LNCaP clone FGC (cell line): Measurements from ENCODE around the gene MAST3.
A peak's percentile ranks its signal among the peaks of the same experiment; 100 is the strongest.

Experiments used
- DNase-seq: peaks from one replicate; pipeline ENCODE4 v3.0.0-alpha.2; 2011; ENCODE audit warnings: low read depth
- H3K4me3 ChIP-seq: 2 replicates; pipeline ENCODE4 v1.5.1; 2011; ENCODE audit warnings: mild to moderate bottlenecking, low read depth, low read length, control low read depth
- CTCF ChIP-seq: IDR thresholded peaks from 2 replicates; pipeline ENCODE4 v1.5.1; 2012; ENCODE audit warnings: mild to moderate bottlenecking; ENCODE audit not compliant: control insufficient read depth, insufficient read depth; ENCODE audit errors: extremely low read depth

The MAST3 gene

DNA sequence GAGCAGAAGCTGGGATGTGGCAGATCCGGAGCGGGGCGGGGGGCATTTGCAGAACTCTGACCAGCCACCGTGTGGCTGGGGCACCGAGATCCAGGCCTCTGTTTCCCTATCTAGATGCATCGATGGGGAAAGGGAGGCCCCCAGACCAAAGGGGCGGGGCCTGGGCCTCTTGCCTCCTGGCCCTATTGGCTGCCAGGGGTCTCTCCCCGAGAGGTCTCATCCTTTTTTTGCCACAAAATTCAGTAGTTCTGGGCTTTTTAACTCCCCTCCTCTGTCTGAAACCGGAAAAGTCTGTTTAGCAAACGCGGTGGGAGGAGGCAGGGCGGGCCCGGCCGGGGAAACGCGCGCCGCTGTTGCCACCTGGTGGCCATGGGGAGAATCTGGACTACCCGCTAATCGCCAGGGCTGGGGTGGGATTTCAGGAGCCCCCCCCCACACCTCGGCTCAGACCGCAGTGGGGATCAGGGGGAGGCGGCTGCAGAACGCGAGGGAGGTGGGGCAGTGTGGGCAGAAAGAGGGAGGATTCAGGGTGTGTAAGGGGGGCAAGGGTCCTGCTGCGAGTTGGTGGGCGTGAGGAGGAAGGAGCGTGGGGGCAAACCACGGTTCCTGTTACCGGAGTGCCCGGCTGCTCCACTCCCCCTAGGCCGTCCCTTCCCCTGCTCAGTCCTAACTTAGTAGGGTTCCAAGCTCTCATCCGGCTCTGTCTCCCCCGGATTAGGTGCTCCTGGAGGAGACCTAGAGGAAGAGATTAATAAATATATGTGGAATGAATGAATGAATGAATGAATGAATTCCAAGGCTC lies 39.2 kb upstream of the MAST3 start:
- H3K4me3 ChIP-seq: no peak overlapping the region
- peak; percentile 81 for TF ChIP-seq CTCF
- no peak for DNase-seq

DNA sequence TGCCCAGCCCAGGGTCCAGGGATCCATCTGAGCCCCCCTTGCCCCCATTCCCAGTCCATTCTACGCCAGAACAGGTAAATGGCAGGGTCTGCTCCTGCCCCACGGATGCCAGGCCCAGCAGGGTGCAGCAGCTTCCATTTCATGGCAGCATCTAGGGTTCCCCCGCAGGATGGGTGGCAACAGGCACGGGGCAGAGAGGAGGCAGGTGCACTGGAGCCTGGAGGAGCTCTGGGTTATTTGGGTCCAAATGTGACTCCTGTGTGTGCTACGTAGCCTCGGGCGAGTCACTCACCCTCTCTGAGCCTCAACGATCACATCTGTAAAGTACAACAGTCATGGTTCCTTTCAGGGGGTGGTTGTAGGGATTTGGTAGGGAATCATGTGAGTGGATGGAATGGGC lies 38.3 kb upstream of the MAST3 start:
- H3K4me3 ChIP-seq: no peak overlapping the region
- TF ChIP-seq CTCF: no peak
- no peak for DNase-seq

DNA sequence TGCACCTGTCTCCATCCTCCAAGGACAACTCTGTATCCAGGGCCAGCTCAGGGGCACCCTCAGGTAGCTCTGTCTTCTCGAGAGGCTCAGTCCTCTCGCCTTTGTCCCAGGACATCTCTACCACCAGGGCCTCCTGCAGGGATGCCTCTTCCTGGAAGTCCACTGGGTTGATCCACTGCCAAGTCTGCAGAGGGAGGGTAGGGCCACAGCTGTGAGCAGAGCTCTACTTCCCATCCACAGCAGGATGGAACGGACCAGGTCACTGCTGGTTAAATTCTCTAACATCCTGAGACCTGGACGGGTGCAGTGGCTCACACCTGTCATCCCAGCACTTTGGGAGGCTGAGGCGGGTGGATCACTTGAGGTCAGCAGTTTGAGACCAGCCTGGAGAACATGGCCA lies 37.7 kb upstream of the MAST3 start:
- H3K4me3 ChIP-seq: no peak overlapping the region
- DNase-seq: no peak
- no peak for TF ChIP-seq CTCF

DNA sequence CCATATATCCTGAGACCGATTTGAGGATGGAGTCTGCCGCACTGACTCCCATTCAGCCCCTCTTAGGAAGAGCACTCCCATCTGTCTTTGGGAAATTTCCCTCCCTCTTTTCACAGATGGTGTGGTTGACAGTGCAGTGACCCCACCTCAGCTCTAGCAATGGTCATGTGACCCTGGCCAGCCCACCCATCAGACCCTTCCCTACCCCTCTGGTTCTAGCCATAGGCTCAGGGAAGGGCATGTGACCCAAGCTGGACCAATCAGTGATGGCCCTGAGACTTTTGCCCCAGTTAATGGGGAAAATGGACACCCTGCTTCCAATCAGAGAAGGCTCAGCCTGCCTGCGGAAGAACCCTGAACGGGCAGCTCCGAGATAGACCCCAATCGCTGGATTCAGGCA lies 37.1 kb upstream of the MAST3 start:
- DNase-seq: no peak
- TF ChIP-seq CTCF: no peak
- H3K4me3 ChIP-seq: no peak overlapping the region

DNA sequence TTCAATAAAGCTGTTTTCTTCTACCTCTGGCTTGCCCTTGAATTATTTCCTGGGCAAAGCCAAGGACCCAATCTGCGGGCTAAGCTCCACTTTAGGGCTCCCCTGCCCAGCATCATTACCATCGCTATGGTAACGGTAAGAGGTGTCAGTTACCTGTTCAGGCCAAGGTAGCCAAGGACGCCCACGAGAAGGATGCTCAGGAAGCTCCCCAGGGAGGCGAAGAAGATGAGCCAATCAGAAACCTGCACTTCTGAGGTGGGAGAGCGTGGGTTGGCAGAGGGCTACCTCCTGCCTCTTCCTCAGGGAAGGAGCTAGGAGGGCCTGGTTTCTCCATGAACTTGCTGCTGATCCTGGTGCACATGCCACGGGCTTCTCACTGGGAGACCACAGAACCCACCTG lies 35.5 kb upstream of the MAST3 start:
- TF ChIP-seq CTCF: no peak
- no peak for DNase-seq
- H3K4me3 ChIP-seq: no peak overlapping the region

GRCh38 chr19:18063463-18063862 lies 34.1 kb upstream of the MAST3 start:
- no peak for DNase-seq
- no peak overlapping the region for H3K4me3 ChIP-seq
- peak; percentile 31; the same call in 1 of the 2 replicates for TF ChIP-seq CTCF

DNA sequence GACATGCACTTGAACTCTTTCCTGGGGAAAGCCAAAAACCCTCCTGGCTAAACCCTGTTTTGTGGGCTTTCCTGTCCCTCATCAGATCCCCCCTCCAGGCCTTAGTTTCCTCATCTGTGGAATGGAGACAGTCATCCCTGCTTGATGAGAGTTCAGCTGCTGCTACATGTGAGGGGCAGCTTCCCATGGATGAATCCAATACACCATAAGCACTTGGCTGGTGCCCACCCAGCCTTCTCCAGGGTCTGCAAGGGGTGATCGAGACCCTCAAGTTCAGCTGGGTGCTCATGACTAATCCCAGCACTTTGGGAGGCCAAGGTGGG lies 32.4 kb upstream of the MAST3 start:
- no peak overlapping the region for H3K4me3 ChIP-seq
- no peak for DNase-seq
- no peak for TF ChIP-seq CTCF
